GM23248 (cell line): ENCODE measurements around the gene SEPTIN1. TPM values are rescaled to one million over a fixed set of nuclear protein-coding genes. Genes with fewer than 3 reads are reported as not detected.
"Not testable (repeated sequence)": the region's sequence is repeated elsewhere in the genome, so short reads cannot be mapped to it uniquely, and the experiment has no call there.

ENCODE experiments used
- DNase-seq: peaks from one replicate; pipeline ENCODE4 v3.0.0-alpha.2; 2015
- H2AFZ ChIP-seq: fragments of 200-600 bp; sonication (generic); 2 replicates; pipeline ENCODE4 v1.6.1; 2016; ENCODE audit warnings: antibody characterized with exemption
- H3F3A ChIP-seq: fragments of 200-600 bp; sonication (generic); 2 replicates; pipeline ENCODE4 v1.6.1; 2016; ENCODE audit warnings: mild to moderate bottlenecking, antibody characterized with exemption, mixed run types; ENCODE audit not compliant: insufficient read depth
- H3K27ac ChIP-seq: fragments of 200-600 bp; sonication (generic); 2 replicates; pipeline ENCODE4 v1.5.1; 2016; ENCODE audit warnings: mild to moderate bottlenecking
- H3K27me3 ChIP-seq: fragments of 200-600 bp; sonication (generic); replicated peaks from 2 replicates; pipeline ENCODE4 v1.6.1; 2016; ENCODE audit warnings: mild to moderate bottlenecking; ENCODE audit not compliant: insufficient read depth
- H3K36me3 ChIP-seq: fragments of 200-600 bp; sonication (generic); 2 replicates; pipeline ENCODE4 v1.6.1; 2016; ENCODE audit warnings: low read depth, mild to moderate bottlenecking
- H3K4me1 ChIP-seq: fragments of 200-600 bp; sonication (generic); 2 replicates; pipeline ENCODE4 v1.6.1; 2016; ENCODE audit warnings: mild to moderate bottlenecking; ENCODE audit not compliant: insufficient read depth
- H3K4me2 ChIP-seq: fragments of 200-600 bp; sonication (generic); one replicate; pipeline ENCODE4 v1.6.1; 2016; ENCODE audit warnings: mild to moderate bottlenecking; ENCODE audit not compliant: unreplicated experiment
- H3K4me3 ChIP-seq: fragments of 200-600 bp; sonication (generic); 2 replicates; pipeline ENCODE4 v1.5.1; 2016; ENCODE audit warnings: mild to moderate bottlenecking
- H3K79me2 ChIP-seq: fragments of 200-600 bp; sonication (generic); 2 replicates; pipeline ENCODE4 v1.6.1; 2016; ENCODE audit warnings: mild to moderate bottlenecking; ENCODE audit not compliant: insufficient read depth
- H3K9ac ChIP-seq: fragments of 200-600 bp; sonication (generic); 2 replicates; pipeline ENCODE4 v1.6.1; 2016; ENCODE audit warnings: mild to moderate bottlenecking
- H3K9me2 ChIP-seq: fragments of 200-600 bp; sonication (generic); 2 replicates; pipeline ENCODE4 v1.6.1; 2016; ENCODE audit warnings: mixed run types, mild to moderate bottlenecking, moderate library complexity; ENCODE audit not compliant: insufficient read depth
- H3K9me3 ChIP-seq: fragments of 200-600 bp; sonication (generic); one replicate; pipeline ENCODE4 v1.6.1; 2017; ENCODE audit warnings: low read depth
- H4K20me1 ChIP-seq: fragments of 200-600 bp; sonication (generic); 2 replicates; pipeline ENCODE4 v1.6.0; 2016; ENCODE audit not compliant: insufficient read depth
- EZH2 ChIP-seq: fragments of 200-600 bp; sonication (generic); IDR thresholded peaks from 2 replicates; pipeline ENCODE4 v1.6.1; 2018; ENCODE audit warnings: antibody characterized with exemption, mild to moderate bottlenecking; ENCODE audit not compliant: insufficient read depth, poor library complexity, severe bottlenecking
- EZH2phosphoT487 ChIP-seq: fragments of 200-600 bp; sonication (generic); IDR thresholded peaks from 2 replicates; pipeline ENCODE4 v1.6.1; 2018; ENCODE audit warnings: antibody characterized with exemption, moderate library complexity, mild to moderate bottlenecking, low read depth; ENCODE audit not compliant: insufficient read depth
- WGBS, 2 experiments: methylation state at CpG; one replicate each; pipeline ENCODE4 v1.1.6; 2015 to 2017; ENCODE audit warnings: low lambda C conversion rate in 2 of 2, low coverage in 1 of 2; ENCODE audit errors: missing lambda C conversion rate in 2 of 2; 5-methylcytosine and 5-hydroxymethylcytosine counted together
- in situ Hi-C: fragments of 300-500 bp; cut with MboI; formaldehyde crosslinking; loops from 2 replicates; pipeline ENCODE4 v1.15.0; 2020
- polyA plus RNA-seq: library from polyadenylated mRNA; unstranded; fragments of >200 nt; fragmentation: Nextera tagmentation; extraction: Ambion mirVana; gene quantifications from 2 replicates; pipeline ENCODE4 v1.2.1, GENCODE V29; 2016
- total RNA-seq: library from RNA; depleted of rRNA; stranded (reverse); fragments of >200 nt; shearing (Covaris generic); gene quantifications from 2 replicates; pipeline ENCODE4 v1.2.3, GENCODE V29; 2014

SEPTIN1 gene
- total and polyA plus RNA-seq, 2 experiments from 2014 or later = 1.9 TPM; not detected in 1

GRCh38 chr16:30397776-30398660 is 15.7 kb upstream of the SEPTIN1 start:
- Histone ChIP-seq H3K36me3 (no peaks in the 10 kb centered on the region), H3K27ac (no peak overlapping the region), H3K9me2 (no peaks in the 10 kb centered on the region), H3K9me3 (no peaks in the 10 kb centered on the region), H3K9ac (no peak overlapping the region), H3F3A (peaks cover 23% of the 10 kb centered on the region; the same call in 1 of the 2 replicates), H3K4me2 (no peak overlapping the region), H3K27me3 (no peaks in the 10 kb centered on the region), H3K79me2 (peaks cover 16% of the 10 kb centered on the region), H2AFZ (no peak overlapping the region), H3K4me1 (peaks cover 7% of the 10 kb centered on the region), H4K20me1 (no peaks in the 10 kb centered on the region), H3K4me3 (no peak overlapping the region)
- WGBS, 2 experiments = 87 to 89% methylated on average over 34 to 40 of the region's 42 CpGs
- in situ Hi-C loops = no loop called here
- TF ChIP-seq EZH2phosphoT487 (no peak), EZH2 (no peak)
- DNase-seq = no peak

DNA sequence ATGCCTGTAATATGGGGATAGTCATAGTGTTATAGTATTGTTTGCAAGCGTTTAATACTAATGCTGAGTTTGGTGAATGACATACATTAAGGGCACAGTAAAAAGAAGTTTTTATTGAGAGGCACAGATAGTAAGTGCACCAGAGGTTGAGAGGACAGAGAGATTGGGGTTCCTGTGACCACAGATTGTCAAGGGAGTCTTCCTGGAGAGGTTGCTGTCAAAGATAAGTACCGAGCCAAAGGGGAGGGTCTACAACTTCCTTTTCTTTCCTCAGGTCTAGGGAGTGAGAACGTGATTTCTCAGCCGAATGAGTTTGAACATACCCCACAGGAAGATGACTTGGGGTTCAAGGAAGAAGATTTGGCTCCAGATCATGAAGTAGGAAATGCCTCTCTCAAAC is 14.7 kb upstream of the SEPTIN1 start:
- in situ Hi-C loops = no loop called here
- Histone ChIP-seq H3K9me2 (no peaks in the 10 kb centered on the region), H3K36me3 (no peaks in the 10 kb centered on the region), H3K79me2 (peaks cover 16% of the 10 kb centered on the region), H4K20me1 (no peaks in the 10 kb centered on the region), H3K9ac (no peak overlapping the region), H3K4me3 (no peak overlapping the region), H3K27me3 (no peaks in the 10 kb centered on the region), H3K4me2 (no peak overlapping the region), H3K9me3 (no peaks in the 10 kb centered on the region), H3F3A (peaks cover 23% of the 10 kb centered on the region; the same call in 1 of the 2 replicates), H3K27ac (no peak overlapping the region), H3K4me1 (peaks cover 7% of the 10 kb centered on the region), H2AFZ (no peak overlapping the region)
- DNase-seq = no peak
- TF ChIP-seq EZH2 = no peak
- no peak for TF ChIP-seq EZH2phosphoT487
- 94 to 99% methylated on average over 4 of the region's 4 CpGs for WGBS, 2 experiments

DNA sequence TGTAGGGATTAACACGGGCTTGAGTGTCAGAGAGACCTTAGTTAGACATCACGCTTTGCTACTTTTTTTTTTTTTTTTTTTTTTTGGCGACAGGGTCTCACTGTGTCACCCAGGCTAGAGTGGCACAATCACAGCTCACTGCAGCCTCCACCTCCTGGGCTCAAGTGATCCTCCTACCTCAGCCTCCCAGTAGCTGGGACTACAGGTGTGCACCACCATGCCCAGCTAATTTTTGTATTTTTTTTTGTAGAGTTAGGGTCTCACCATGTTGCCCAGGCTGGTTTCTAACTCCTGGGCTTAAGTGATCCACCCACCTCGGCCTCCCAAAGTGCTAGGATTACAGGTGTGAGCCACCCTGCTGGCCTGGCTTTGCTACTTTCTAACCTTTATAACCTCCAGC is 14.3 kb upstream of the SEPTIN1 start:
- DNase-seq, H3K9me2 ChIP-seq, H3K4me1 ChIP-seq, H3K27ac ChIP-seq, H3K4me3 ChIP-seq, H4K20me1 ChIP-seq, in situ Hi-C loops, H3K36me3 ChIP-seq, H3K9me3 ChIP-seq, H3K27me3 ChIP-seq, H2AFZ ChIP-seq, H3K9ac ChIP-seq, H3K4me2 ChIP-seq: not testable (repeated sequence)
- 94 to 96% methylated on average over 4 of the region's 4 CpGs for WGBS, 2 experiments
- peaks cover 23% of the 10 kb centered on the region; the same call in 1 of the 2 replicates for H3F3A ChIP-seq
- H3K79me2 ChIP-seq = peaks cover 16% of the 10 kb centered on the region

- no peaks in the 10 kb centered on the region for H4K20me1 ChIP-seq
- no peak overlapping the region for H3K27ac ChIP-seq
These were observed 13.7 kb upstream of the SEPTIN1 start for GRCh38 chr16:30395992-30396585.

More at GRCh38 chr16:30395992-30396585, 13.7 kb upstream of the SEPTIN1 start:
- in situ Hi-C loops = no loop called here
- no peaks in the 10 kb centered on the region for H3K9me3 ChIP-seq
- DNase-seq = no peak
- peak overlapping the region; percentile 86 for H2AFZ ChIP-seq
- 26 to 32% methylated on average over 13 of the region's 13 CpGs for WGBS, 2 experiments
- peaks cover 16% of the 10 kb centered on the region for H3K79me2 ChIP-seq
- peak overlapping the region; percentile 85 for H3K9ac ChIP-seq
- H3K27me3 ChIP-seq = no peaks in the 10 kb centered on the region
- H3F3A ChIP-seq = peaks cover 23% of the 10 kb centered on the region; the same call in 1 of the 2 replicates
- no peak for TF ChIP-seq EZH2phosphoT487
- TF ChIP-seq EZH2 = no peak
- H3K36me3 ChIP-seq = no peaks in the 10 kb centered on the region
- H3K4me2 ChIP-seq = peak overlapping the region; percentile 82
- peaks cover 7% of the 10 kb centered on the region for H3K4me1 ChIP-seq
- peak overlapping the region; percentile 85 for H3K4me3 ChIP-seq
- no peaks in the 10 kb centered on the region for H3K9me2 ChIP-seq
